K562 (cell line): ENCODE measurements around the gene EIF5A2. TPM values are rescaled to one million over a fixed set of nuclear protein-coding genes. Genes with fewer than 3 reads are reported as not detected.

Experiments
- CEBPB ChIP-seq: fragments of 450-650 bp; IDR thresholded peaks from 2 replicates; pipeline ENCODE4 v1.6.1; 2016; ENCODE audit warnings: missing genetic modification characterization, missing compliant biosample characterization
- CGGBP1 ChIP-seq: fragments of 250-450 bp; sonication (Bioruptor Pico); IDR thresholded peaks from 2 replicates; pipeline ENCODE4 v1.9.0; 2021; ENCODE audit warnings: mild to moderate bottlenecking
- CHD2 ChIP-seq: IDR thresholded peaks from 2 replicates; pipeline ENCODE4 v1.6.1; 2011; ENCODE audit warnings: low read depth, low read length
- CREB3L1 ChIP-seq: fragments of 450-650 bp; IDR thresholded peaks from 2 replicates; pipeline ENCODE4 v1.6.1; 2014; ENCODE audit warnings: low read depth, mild to moderate bottlenecking, moderate library complexity, borderline replicate concordance
- GTF2F1 ChIP-seq: IDR thresholded peaks from 2 replicates; pipeline ENCODE4 v1.6.1; 2011; ENCODE audit warnings: low read depth, low read length, improper control_type of control experiment
- HBP1 ChIP-seq: fragments of 450-650 bp; formaldehyde crosslinking; IDR thresholded peaks from 2 replicates; pipeline ENCODE4 v1.4.0; 2022; ENCODE audit warnings: missing genetic modification characterization
- HDAC3 ChIP-seq: fragments of 450-650 bp; IDR thresholded peaks from 2 replicates; pipeline ENCODE4 v1.6.1; 2018; ENCODE audit warnings: borderline replicate concordance, mild to moderate bottlenecking, moderate library complexity; ENCODE audit not compliant: partially characterized antibody
- ILK ChIP-seq: fragments of 450-650 bp; IDR thresholded peaks from 2 replicates; pipeline ENCODE4 v1.6.1; 2016; ENCODE audit warnings: missing genetic modification characterization, low read depth, mild to moderate bottlenecking, missing compliant biosample characterization, moderate library complexity, borderline replicate concordance
- MXI1 ChIP-seq: IDR thresholded peaks from 2 replicates; pipeline ENCODE4 v1.6.1; 2011; ENCODE audit warnings: low read depth, mild to moderate bottlenecking, improper control_type of control experiment, low read length
- PBX2 ChIP-seq, 2 experiments: IDR thresholded peaks in 1 of 2; conservative IDR thresholded peaks in 1 of 2; 2 replicates each; pipeline ENCODE4 v1.6.1; 2016; ENCODE audit warnings: low read depth in 2 of 2, mild to moderate bottlenecking in 1 of 2, missing compliant biosample characterization in 1 of 2, missing genetic modification characterization in 1 of 2, moderate library complexity in 1 of 2
- POLR2G ChIP-seq: fragments of 200-400 bp; formaldehyde crosslinking; IDR thresholded peaks from 2 replicates; pipeline ENCODE4 v1.6.1; 2017; ENCODE audit warnings: low read depth, mild to moderate bottlenecking, antibody characterized with exemption, low read length, moderate library complexity
- RBM15 ChIP-seq: fragments of 200-400 bp; formaldehyde crosslinking; IDR thresholded peaks from 2 replicates; pipeline ENCODE4 v1.6.1; 2018; ENCODE audit warnings: mild to moderate bottlenecking, low read length, moderate library complexity; ENCODE audit not compliant: insufficient read depth
- RFX1 ChIP-seq: fragments of 450-650 bp; IDR thresholded peaks from 2 replicates; pipeline ENCODE4 v1.6.1; 2016; ENCODE audit warnings: mild to moderate bottlenecking, moderate library complexity
- ZBTB33 ChIP-seq: sonication (generic); formaldehyde crosslinking; IDR thresholded peaks from 2 replicates; pipeline ENCODE4 v1.8.1; 2023; ENCODE audit warnings: mild to moderate bottlenecking, missing genetic modification reagents
- ZBTB8A ChIP-seq: fragments of 450-650 bp; IDR thresholded peaks from 2 replicates; pipeline ENCODE4 v1.6.1; 2018; ENCODE audit warnings: mild to moderate bottlenecking, moderate library complexity; ENCODE audit not compliant: partially characterized antibody
- ZNF431 ChIP-seq: sonication (generic); formaldehyde crosslinking; IDR thresholded peaks from 2 replicates; pipeline ENCODE4 v1.8.0; 2022; ENCODE audit warnings: mild to moderate bottlenecking, missing genetic modification reagents
- ZNF785 ChIP-seq: fragments of 250-450 bp; sonication (Bioruptor Pico); IDR thresholded peaks from 2 replicates; pipeline ENCODE4 v1.4.0; 2020; ENCODE audit warnings: mild to moderate bottlenecking
- polyA plus RNA-seq, 8 experiments: library from polyadenylated mRNA; depleted of rRNA in 4 of 8; stranded (reverse) in 5 of 8; unstranded in 3 of 8; fragments of >200 nt; fragmentation: Nextera tagmentation in 2 of 8; fragmentation: Illumina TruSeq in 1 of 8; extraction: Ambion mirVana in 2 of 8; extraction: Trizol in 1 of 8; gene quantifications; 2 replicates each; pipeline versions ENCODE4 v1.2.1 to v1.2.3, GENCODE V29; 2011 to 2014; ENCODE audit warnings: inconsistent platforms in 1 of 8, missing spikeins in 1 of 8
- total RNA-seq, 7 experiments: library from RNA; depleted of rRNA in 6 of 7; stranded (reverse); fragments of >200 nt in 6 of 7; fragmentation: Illumina TruSeq in 2 of 7; extraction: Trizol in 2 of 7; gene quantifications; 2 replicates each; pipeline versions ENCODE4 v1.2.1 to v1.2.3, GENCODE V29; 2011 to 2021; ENCODE audit warnings: low replicate concordance in 1 of 7

The EIF5A2 gene
- total and polyA plus RNA-seq, 9 of the 15 experiments (the other 6 are each of a cell fraction or from before 2014, with no cell fraction given), result 3.9 to 18.3 (median 15.9) TPM

GRCh38 chr3:170869645-170870593, 38.5 kb downstream of the EIF5A2 start, which contains the start of gene RPL22L1 (continued):
- TF ChIP-seq CREB3L1, result peak; percentile 57
- peak; percentile 70; the same call in 1 of the 2 replicates for TF ChIP-seq ZBTB33
- TF ChIP-seq POLR2G, result peak; percentile 99
- TF ChIP-seq ZNF431 (CRISPR knock-in tag), result peak; percentile 72; the same call in 1 of the 2 replicates
- TF ChIP-seq MXI1, result peak; percentile 76
- peak; percentile 93 for TF ChIP-seq RFX1
- TF ChIP-seq ZBTB8A, result no peak
- peak; percentile 73 for TF ChIP-seq CEBPB
- TF ChIP-seq PBX2 (CRISPR knock-in tag; IDR thresholded peaks at IDR 0.05; ENCODE audit: low read depth), result no peak
- peak; percentile 21; the same call in 1 of the 2 replicates for TF ChIP-seq PBX2 (tag; conservative IDR thresholded peaks at IDR 0.05; ENCODE audit: low read depth)
- peak; percentile 97 for TF ChIP-seq GTF2F1
- no peak for TF ChIP-seq ZNF785 (CRISPR knock-in tag)
- peak; percentile 33; the same call in 1 of the 2 replicates for TF ChIP-seq CHD2
- no peak for TF ChIP-seq RBM15
- no peak for TF ChIP-seq ILK (tag)
- TF ChIP-seq HDAC3, result peak; percentile 48
- TF ChIP-seq CGGBP1, result no peak
- TF ChIP-seq HBP1 (CRISPR knock-in tag), result peak; percentile 92
